ENCODE results near the gene RNF213.

Gene RNF213

DNA sequence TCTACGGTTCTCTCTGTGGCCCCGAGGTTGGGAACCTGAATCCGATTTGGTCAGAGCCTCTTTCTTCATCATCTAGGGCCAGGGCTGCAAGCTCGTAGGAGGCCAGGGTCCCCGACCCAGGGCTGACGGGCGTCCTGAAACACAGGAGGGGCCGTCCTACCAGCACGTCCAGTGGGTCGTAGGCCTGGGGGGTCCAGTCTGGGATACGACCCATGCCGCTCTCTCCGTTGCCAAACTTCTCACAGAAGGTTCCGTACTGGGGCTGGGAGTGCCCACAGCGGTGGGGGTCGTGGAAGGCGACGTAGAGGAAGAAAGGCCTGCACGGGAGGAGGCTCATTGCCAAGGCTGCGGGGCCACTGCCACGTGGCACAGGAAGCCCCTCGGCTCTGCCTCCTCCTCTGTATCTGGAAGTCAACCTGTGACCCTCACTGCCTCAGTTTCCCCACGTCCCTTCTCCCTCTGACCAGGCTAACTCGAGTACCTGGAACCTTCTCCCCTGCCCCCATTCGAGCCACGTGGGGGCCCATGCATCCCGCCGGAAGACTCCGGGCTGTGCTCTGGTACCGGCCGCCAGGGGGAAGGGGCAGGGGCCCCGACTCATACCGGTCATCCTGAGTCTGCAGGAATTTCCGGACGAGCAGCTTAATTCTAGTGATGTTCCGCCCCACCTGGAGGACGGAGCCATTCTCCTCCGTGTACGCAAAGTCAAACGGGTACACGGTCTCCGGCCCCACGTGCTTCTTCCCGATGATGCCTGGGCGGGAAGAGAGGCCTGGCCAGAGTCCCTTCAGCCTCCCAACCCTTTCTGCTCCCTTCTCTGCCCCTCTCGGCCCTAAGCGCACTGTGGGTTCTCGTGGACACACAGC is 46.4 kb upstream of the RNF213 start:
- peaks cover 51% of the 10 kb centered on the region for H3K36me3 ChIP-seq
- no peak overlapping the region for H3K27ac ChIP-seq
- H3K4me3 ChIP-seq (ENCODE audit: low read depth, low read length) = no peak overlapping the region
- H3K9me3 ChIP-seq (ENCODE audit: severe bottlenecking) = no peaks in the 10 kb centered on the region
- H3K27me3 ChIP-seq (ENCODE audit: insufficient read depth, low read depth, severe bottlenecking) = no peaks in the 10 kb centered on the region
- DNase-seq = no peak
- TF ChIP-seq, protein P1, sequence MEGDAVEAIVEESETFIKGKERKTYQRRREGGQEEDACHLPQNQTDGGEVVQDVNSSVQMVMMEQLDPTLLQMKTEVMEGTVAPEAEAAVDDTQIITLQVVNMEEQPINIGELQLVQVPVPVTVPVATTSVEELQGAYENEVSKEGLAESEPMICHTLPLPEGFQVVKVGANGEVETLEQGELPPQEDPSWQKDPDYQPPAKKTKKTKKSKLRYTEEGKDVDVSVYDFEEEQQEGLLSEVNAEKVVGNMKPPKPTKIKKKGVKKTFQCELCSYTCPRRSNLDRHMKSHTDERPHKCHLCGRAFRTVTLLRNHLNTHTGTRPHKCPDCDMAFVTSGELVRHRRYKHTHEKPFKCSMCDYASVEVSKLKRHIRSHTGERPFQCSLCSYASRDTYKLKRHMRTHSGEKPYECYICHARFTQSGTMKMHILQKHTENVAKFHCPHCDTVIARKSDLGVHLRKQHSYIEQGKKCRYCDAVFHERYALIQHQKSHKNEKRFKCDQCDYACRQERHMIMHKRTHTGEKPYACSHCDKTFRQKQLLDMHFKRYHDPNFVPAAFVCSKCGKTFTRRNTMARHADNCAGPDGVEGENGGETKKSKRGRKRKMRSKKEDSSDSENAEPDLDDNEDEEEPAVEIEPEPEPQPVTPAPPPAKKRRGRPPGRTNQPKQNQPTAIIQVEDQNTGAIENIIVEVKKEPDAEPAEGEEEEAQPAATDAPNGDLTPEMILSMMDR (IDR thresholded peaks at IDR 0.05; ENCODE audit: low read depth, low read length) = no peak

DNA sequence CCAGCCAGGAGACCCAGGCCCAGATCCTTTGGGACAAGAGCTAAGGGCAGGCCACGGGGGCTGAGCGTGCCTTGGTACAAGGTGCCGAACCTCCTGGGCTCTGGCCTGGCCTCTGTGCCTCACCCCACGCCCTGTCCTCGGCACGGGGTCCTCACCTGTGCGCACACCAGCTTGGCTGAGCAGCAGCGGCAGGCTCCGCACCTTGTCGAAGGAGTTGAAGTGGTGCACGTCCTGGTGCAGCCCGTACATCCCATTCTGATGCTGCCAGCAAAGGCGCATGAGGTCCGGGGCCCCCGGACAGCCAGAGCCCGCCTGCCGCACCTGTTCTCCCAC is 45.8 kb upstream of the RNF213 start:
- H3K27ac ChIP-seq = no peak overlapping the region
- H3K36me3 ChIP-seq = peaks cover 47% of the 10 kb centered on the region
- no peaks in the 10 kb centered on the region for H3K27me3 ChIP-seq (ENCODE audit: insufficient read depth, low read depth, severe bottlenecking)
- H3K9me3 ChIP-seq (ENCODE audit: severe bottlenecking) = no peaks in the 10 kb centered on the region
- DNase-seq = no peak
- H3K4me3 ChIP-seq (ENCODE audit: low read depth, low read length) = no peak overlapping the region
- TF ChIP-seq, protein P1 (IDR thresholded peaks at IDR 0.05; ENCODE audit: low read depth, low read length) = no peak

DNA sequence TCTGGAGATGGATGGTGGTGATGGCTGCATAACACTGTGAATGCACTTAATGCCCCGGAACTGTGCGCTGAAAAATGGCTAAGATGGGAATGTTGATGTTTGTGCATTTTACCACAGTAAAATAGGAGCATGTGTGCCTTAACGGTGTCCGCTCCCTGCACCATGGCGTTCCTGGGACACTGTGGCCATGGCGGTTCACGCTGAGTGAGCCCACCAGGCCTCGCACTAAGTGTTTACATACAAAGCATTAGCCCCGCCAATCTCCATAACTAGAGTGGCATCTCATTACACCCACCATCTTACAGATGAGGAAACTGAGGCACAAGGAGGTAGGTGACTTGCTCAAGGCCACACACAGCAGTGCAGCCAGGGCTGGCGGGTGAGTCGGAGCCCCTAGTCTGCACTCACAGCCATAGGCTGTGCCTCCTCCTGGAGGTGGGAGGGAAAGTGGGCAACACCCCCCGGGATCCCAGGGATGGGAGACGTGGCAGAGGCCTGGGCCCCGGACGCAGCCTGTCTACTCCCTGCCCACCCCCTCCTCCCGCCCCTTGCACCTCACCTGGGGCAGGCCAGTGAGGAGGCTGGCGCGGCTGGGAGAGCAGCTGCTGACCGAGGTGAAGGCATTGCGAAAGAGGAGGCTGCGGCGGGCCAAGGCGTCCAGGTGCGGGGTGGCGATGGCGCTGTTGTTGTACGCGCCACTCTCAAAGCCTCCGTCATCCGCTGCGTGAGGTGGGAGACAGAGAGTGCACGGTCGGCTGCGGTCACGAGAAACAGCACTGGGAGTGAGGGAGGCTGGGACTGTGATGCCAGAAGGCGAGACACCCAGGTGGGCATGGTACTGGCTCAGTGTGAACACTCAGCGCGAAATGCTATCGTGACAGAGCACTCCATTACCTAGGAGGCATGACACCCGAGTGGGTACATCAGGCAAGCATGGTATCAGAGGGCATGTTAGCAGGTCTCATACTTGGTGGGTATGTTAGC is 43.9 kb upstream of the RNF213 start:
- no peak overlapping the region for H3K27ac ChIP-seq
- no peak overlapping the region for H3K4me3 ChIP-seq (ENCODE audit: low read depth, low read length)
- peaks cover 28% of the 10 kb centered on the region for H3K36me3 ChIP-seq
- no peak for DNase-seq
- no peaks in the 10 kb centered on the region for H3K27me3 ChIP-seq (ENCODE audit: insufficient read depth, low read depth, severe bottlenecking)
- TF ChIP-seq, protein P1 (IDR thresholded peaks at IDR 0.05; ENCODE audit: low read depth, low read length) = no peak
- no peaks in the 10 kb centered on the region for H3K9me3 ChIP-seq (ENCODE audit: severe bottlenecking)

DNA sequence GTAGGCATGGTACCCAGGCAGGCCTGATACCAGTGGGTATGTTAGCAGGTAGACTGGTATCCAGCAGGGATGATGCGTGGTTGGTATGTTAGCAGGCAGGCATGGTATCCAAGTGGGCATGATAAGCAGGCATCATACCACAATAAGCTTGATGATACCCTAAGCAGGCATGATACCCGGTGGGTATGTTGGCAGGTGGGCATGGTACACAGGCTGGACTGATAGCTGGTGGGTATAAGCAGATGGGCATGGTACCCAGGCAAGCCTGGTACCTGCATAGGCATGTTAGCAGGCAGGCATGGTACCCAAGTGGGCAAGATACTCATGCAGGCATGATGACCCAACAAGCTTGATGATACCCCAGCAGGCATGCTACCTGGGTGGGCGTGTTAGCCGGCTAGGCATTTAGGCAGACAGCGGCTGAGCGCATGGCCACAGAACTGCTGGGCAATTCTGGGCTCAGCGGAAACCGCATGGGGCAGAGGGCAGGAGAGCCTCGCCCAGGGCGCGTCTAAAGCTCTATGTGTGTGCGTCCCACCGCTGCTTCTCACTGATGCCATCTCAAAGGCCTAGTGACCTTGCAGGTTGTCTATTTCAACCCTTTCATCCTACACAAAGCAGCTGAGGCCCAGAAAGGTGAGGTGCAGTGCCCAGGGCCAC is 42.8 kb upstream of the RNF213 start:
- Histone ChIP-seq H3K9me3 (ENCODE audit: severe bottlenecking) (no peaks in the 10 kb centered on the region), H3K27me3 (ENCODE audit: insufficient read depth, low read depth, severe bottlenecking) (no peaks in the 10 kb centered on the region), H3K36me3 (peaks cover 27% of the 10 kb centered on the region), H3K27ac (no peak overlapping the region), H3K4me3 (ENCODE audit: low read depth, low read length) (no peak overlapping the region)
- TF ChIP-seq, protein P1 (IDR thresholded peaks at IDR 0.05; ENCODE audit: low read depth, low read length) = no peak
- no peak for DNase-seq

DNA sequence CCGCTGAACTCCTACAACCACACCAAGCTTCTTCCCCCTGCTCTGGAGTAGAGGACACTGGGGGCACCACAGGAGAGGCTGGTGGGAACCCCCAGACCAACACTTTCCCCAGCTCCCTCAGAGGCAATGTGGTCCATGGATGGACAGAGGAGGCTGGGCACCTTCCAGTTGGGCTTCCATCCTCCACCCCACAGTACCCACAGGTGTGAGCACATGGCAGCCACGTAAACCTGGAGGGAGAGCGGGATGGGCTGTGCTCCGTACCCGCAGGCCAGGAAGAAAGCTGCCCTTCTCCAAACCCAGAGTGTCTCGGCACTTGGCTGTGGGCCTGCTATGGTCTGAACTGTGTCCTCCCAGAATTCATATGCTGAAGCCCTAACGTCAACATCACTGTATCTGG is 42.3 kb upstream of the RNF213 start:
- H3K4me3 ChIP-seq (ENCODE audit: low read depth, low read length) = no peak overlapping the region
- H3K27ac ChIP-seq = no peak overlapping the region
- H3K9me3 ChIP-seq (ENCODE audit: severe bottlenecking) = no peaks in the 10 kb centered on the region
- DNase-seq = no peak
- H3K27me3 ChIP-seq (ENCODE audit: insufficient read depth, low read depth, severe bottlenecking) = no peaks in the 10 kb centered on the region
- H3K36me3 ChIP-seq = peaks cover 30% of the 10 kb centered on the region
- TF ChIP-seq, protein P1 (IDR thresholded peaks at IDR 0.05; ENCODE audit: low read depth, low read length) = no peak
